NCI-H524 (cell line): ENCODE results near the gene ZBTB20.
A peak's percentile ranks its signal among the peaks of the same experiment; 100 is the strongest.

Experiments used
- DNase-seq, 2 experiments: peaks; one replicate each; lab custom pipeline; 2025; lab: John Stamatoyannopoulos, UW

Gene ZBTB20

GRCh38 chr3:114408736-114409670, 738.1 kb downstream of the ZBTB20 start:
- no peak for DNase-seq

- DNase-seq = no peak
Observed at GRCh38 chr3:114406922-114407321, 740.2 kb downstream of the ZBTB20 start.

GRCh38 chr3:114406286-114406685, 740.8 kb downstream of the ZBTB20 start:
- no peak for DNase-seq

- no peak for DNase-seq
Observed at GRCh38 chr3:114405202-114405990, 741.7 kb downstream of the ZBTB20 start.

- DNase-seq = no peak
Observed at GRCh38 chr3:114404590-114404989, 742.5 kb downstream of the ZBTB20 start.

GRCh38 chr3:114402838-114403237, 744.2 kb downstream of the ZBTB20 start:
- no peak for DNase-seq

GRCh38 chr3:114401346-114401745, 745.7 kb downstream of the ZBTB20 start:
- DNase-seq = no peak

- DNase-seq = no peak
Observed at GRCh38 chr3:114400371-114400770, 746.7 kb downstream of the ZBTB20 start.

GRCh38 chr3:114394551-114394950, 752.5 kb downstream of the ZBTB20 start:
- DNase-seq = no peak

GRCh38 chr3:114393367-114394072, 753.6 kb downstream of the ZBTB20 start:
- no peak for DNase-seq

GRCh38 chr3:114392831-114393230, 754.3 kb downstream of the ZBTB20 start:
- no peak for DNase-seq

GRCh38 chr3:114389156-114389555, 757.9 kb downstream of the ZBTB20 start:
- no peak for DNase-seq

GRCh38 chr3:114384558-114384903, 762.6 kb downstream of the ZBTB20 start:
- no peak for DNase-seq

- DNase-seq = peak; percentile 49 to 68
Observed at GRCh38 chr3:114383875-114384557, 763.1 kb downstream of the ZBTB20 start.

- no peak for DNase-seq
Observed at GRCh38 chr3:114380233-114380651, 766.8 kb downstream of the ZBTB20 start.

GRCh38 chr3:114379266-114379665, 767.8 kb downstream of the ZBTB20 start:
- no peak for DNase-seq

GRCh38 chr3:114378760-114379159, 768.3 kb downstream of the ZBTB20 start:
- no peak for DNase-seq

GRCh38 chr3:114377426-114377825, 769.7 kb downstream of the ZBTB20 start:
- DNase-seq = no peak

- no peak for DNase-seq
Observed at GRCh38 chr3:114376516-114377185, 770.4 kb downstream of the ZBTB20 start.

GRCh38 chr3:114375608-114376421, 771.3 kb downstream of the ZBTB20 start:
- peak in 1 of 2 experiments; percentile 4 for DNase-seq
